ENCODE measurements around the gene ABCC10. TPM values are rescaled to one million over a fixed set of nuclear protein-coding genes. Genes with fewer than 3 reads are reported as not detected.
A peak's percentile ranks its signal among the peaks of the same experiment; 100 is the strongest.
"Not testable (repeated sequence)": the region's sequence is repeated elsewhere in the genome, so short reads cannot be mapped to it uniquely, and the experiment has no call there.

The ABCC10 gene
- total and polyA plus RNA-seq, 10 of the 15 experiments (the other 5 are each of a cell fraction or from before 2014, with no cell fraction given): 0.80 to 18.2 (median 6.4) TPM

DNA sequence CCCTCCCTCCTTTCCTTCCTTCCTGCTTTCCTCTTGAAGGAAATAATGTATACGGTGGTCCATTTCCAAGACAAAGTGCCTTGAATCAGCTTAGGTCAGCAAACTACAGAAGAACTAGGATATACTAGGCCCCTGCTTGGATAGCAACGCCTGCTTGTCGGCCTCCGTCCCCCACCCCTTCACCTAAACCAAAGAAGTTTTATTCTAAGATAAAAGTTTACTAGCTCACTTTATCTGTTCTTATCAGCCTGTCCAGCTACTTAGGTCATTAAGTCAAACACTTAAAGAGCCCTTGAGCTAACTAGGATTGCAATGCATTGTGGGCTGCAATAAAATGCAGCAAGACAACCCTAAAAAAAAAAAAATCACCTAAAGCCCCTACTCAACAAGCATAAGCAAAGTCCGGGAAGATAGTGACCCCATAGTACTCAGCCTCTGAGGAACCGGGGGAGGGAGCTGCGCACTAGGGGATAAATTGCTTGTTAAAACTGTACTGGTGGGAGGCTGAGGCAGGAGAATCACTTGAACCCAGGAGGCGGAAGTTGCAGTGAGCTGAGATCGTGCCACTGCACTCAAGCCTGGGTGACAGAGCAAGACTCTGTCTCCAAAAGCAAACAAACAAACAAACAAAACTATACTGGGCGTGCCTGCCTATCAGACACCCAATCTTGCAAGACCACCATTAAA is 36.4 kb upstream of the ABCC10 start:
- RAD21 ChIA-PET (ENCODE audit: unreplicated experiment): interaction anchor here (0.9 to 7.5 kb wide), 8 partner anchors 10 to 126 kb away, joined by 3 to 57 read pairs (median 4); partner anchors contain the start of genes POLR1C, YIPF3 and ZNF318
- Histone ChIP-seq H3K4me1 (ENCODE audit: control insufficient read depth, insufficient read depth, low read length) (peaks cover 12% of the 10 kb centered on the region; the same call in 1 of the 2 replicates), H3K79me2 (ENCODE audit: control insufficient read depth, insufficient read depth, low read length) (peaks cover 44% of the 10 kb centered on the region), H2AFZ (ENCODE audit: control insufficient read depth, low read depth, low read length) (peak overlapping the region; percentile 46), H3K9ac (ENCODE audit: control insufficient read depth, insufficient read depth, low read length) (peak overlapping the region; percentile 67), H3K27ac (ENCODE audit: control insufficient read depth, insufficient read depth) (peak overlapping the region; percentile 59), H3K4me2 (ENCODE audit: control insufficient read depth, insufficient read depth) (peak overlapping the region; percentile 50; the same call in 1 of the 2 replicates), H3K4me3 (peak overlapping the region; percentile 52)
- intact Hi-C loops (cut with micrococcal nuclease; ENCODE audit: unreplicated experiment); in situ Hi-C loops (cut with MboI); DNase-seq (ENCODE audit: low read depth, low spot score); H3K27me3 ChIP-seq (replicated peaks in 1 of 2; ENCODE audit: control insufficient read depth in 2 of 2, insufficient read depth in 2 of 2, low read length in 1 of 2); H3K36me3 ChIP-seq (ENCODE audit: control insufficient read depth in 2 of 2, insufficient read depth in 2 of 2, low read length in 1 of 2); BruUV-seq (replicated peaks); H3K9me3 ChIP-seq (replicated peaks; ENCODE audit: control insufficient read depth, insufficient read depth, low read length); H4K20me1 ChIP-seq (ENCODE audit: control insufficient read depth, insufficient read depth); FAIRE-seq: not testable (repeated sequence)
- WGBS (ENCODE audit: insufficient coverage, insufficient replicate concordance, low lambda C conversion rate, missing lambda C conversion rate): 91% methylated on average over 10 of the region's 10 CpGs
- peak; percentile 21 for ATAC-seq
- POLR2A ChIA-PET: interaction anchor here (0.7 to 7.8 kb wide), 5 partner anchors 12 to 873 kb away, joined by 3 to 91 read pairs (median 4); partner anchors contain the start of genes ABCC10, CNPY3 and ZNF318
- TF ChIP-seq, protein P1, sequence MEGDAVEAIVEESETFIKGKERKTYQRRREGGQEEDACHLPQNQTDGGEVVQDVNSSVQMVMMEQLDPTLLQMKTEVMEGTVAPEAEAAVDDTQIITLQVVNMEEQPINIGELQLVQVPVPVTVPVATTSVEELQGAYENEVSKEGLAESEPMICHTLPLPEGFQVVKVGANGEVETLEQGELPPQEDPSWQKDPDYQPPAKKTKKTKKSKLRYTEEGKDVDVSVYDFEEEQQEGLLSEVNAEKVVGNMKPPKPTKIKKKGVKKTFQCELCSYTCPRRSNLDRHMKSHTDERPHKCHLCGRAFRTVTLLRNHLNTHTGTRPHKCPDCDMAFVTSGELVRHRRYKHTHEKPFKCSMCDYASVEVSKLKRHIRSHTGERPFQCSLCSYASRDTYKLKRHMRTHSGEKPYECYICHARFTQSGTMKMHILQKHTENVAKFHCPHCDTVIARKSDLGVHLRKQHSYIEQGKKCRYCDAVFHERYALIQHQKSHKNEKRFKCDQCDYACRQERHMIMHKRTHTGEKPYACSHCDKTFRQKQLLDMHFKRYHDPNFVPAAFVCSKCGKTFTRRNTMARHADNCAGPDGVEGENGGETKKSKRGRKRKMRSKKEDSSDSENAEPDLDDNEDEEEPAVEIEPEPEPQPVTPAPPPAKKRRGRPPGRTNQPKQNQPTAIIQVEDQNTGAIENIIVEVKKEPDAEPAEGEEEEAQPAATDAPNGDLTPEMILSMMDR (IDR thresholded peaks at IDR 0.05 in 2 of 3, conservative IDR thresholded peaks at IDR 0.05 in 1 of 3; ENCODE audit: control insufficient read depth in 2 of 3, extremely low read depth in 1 of 3, insufficient read depth in 1 of 3, low read depth in 3 of 3, low read length in 3 of 3): 0 out of 6 replicates have a peak, but pooled peaks of 1 of the 3 experiments have one; percentile 4
- peak in 1 of 2 experiments; percentile 15; a peak in 1 of 4 replicates for TF ChIP-seq BHLHE40 (IDR thresholded peaks at IDR 0.05; ENCODE audit: borderline replicate concordance in 1 of 2, low read depth in 2 of 2, low read length in 1 of 2)
- TF ChIP-seq, protein P2, sequence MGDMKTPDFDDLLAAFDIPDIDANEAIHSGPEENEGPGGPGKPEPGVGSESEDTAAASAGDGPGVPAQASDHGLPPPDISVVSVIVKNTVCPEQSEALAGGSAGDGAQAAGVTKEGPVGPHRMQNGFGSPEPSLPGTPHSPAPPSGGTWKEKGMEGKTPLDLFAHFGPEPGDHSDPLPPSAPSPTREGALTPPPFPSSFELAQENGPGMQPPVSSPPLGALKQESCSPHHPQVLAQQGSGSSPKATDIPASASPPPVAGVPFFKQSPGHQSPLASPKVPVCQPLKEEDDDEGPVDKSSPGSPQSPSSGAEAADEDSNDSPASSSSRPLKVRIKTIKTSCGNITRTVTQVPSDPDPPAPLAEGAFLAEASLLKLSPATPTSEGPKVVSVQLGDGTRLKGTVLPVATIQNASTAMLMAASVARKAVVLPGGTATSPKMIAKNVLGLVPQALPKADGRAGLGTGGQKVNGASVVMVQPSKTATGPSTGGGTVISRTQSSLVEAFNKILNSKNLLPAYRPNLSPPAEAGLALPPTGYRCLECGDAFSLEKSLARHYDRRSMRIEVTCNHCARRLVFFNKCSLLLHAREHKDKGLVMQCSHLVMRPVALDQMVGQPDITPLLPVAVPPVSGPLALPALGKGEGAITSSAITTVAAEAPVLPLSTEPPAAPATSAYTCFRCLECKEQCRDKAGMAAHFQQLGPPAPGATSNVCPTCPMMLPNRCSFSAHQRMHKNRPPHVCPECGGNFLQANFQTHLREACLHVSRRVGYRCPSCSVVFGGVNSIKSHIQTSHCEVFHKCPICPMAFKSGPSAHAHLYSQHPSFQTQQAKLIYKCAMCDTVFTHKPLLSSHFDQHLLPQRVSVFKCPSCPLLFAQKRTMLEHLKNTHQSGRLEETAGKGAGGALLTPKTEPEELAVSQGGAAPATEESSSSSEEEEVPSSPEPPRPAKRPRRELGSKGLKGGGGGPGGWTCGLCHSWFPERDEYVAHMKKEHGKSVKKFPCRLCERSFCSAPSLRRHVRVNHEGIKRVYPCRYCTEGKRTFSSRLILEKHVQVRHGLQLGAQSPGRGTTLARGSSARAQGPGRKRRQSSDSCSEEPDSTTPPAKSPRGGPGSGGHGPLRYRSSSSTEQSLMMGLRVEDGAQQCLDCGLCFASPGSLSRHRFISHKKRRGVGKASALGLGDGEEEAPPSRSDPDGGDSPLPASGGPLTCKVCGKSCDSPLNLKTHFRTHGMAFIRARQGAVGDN (IDR thresholded peaks at IDR 0.05): 0 out of 2 replicates have a peak, but pooled peaks have one; percentile 12
- CTCF ChIA-PET: interaction anchor here (0.5 to 2.2 kb wide), 9 partner anchors 7 to 158 kb away, joined by 3 to 9 read pairs (median 3); partner anchors contain the start of genes CRIP3 and LRRC73
- SMC1A ChIA-PET (ENCODE audit: uncharacterized antibody, unreplicated experiment): interaction anchor here (0.8 to 27.6 kb wide), 10 partner anchors 12 to 135 kb away, joined by 3 to 616 read pairs (median 3); partner anchors contain the start of genes CRIP3 and ZNF318

All from GM12878 (cell line).